Vagina (tissue), 2 donors: Measurements from ENCODE around the gene DUS4L.

Source experiments
- POLR2A ChIP-seq, 2 donors: fragments of 450-650 bp; IDR thresholded peaks; one replicate each; pipeline ENCODE4 v1.6.1; 2017; ENCODE audit warnings: antibody characterized with exemption in 2 of 2, mild to moderate bottlenecking in 2 of 2, moderate library complexity in 2 of 2
- POLR2AphosphoS5 ChIP-seq, 2 donors: sonication (generic); formaldehyde crosslinking; IDR thresholded peaks; one replicate each; pipeline ENCODE4 v1.9.0; 2017; ENCODE audit warnings: antibody characterized with exemption in 2 of 2, mild to moderate bottlenecking in 2 of 2, low read depth in 1 of 2; ENCODE audit not compliant: insufficient read depth in 1 of 2
- TF ChIP-seq, protein P1 (sequence below), 3 experiments: fragments of 450-650 bp in 2 of 3; fragments of 200-600 bp in 1 of 3; sonication (generic) in 1 of 3; IDR thresholded peaks; one replicate each; pipeline ENCODE4 v1.5.1; 2017 to 2019; ENCODE audit warnings: antibody characterized with exemption in 3 of 3, mild to moderate bottlenecking in 2 of 3, moderate library complexity in 2 of 3

DNA sequence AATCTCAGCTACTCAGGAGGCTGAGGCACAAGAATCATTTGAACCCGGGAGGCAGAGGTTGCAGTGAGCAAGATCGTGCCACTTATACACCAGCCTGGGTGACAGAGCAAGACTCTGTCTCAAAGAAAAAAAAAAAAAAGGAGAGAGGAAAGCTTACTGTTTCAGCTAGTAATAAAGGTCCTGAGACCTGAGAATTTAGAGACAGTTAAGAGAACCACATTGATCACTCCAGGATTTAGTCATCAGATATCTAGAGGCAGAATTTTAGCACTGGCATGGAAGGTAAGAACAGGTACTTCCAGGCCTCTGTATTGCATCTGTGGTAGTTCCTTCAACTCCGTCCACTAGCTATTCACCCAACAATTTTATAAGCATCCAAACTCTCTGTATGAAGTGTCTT, 7.9 kb upstream of the DUS4L start:
- TF ChIP-seq, protein P1, sequence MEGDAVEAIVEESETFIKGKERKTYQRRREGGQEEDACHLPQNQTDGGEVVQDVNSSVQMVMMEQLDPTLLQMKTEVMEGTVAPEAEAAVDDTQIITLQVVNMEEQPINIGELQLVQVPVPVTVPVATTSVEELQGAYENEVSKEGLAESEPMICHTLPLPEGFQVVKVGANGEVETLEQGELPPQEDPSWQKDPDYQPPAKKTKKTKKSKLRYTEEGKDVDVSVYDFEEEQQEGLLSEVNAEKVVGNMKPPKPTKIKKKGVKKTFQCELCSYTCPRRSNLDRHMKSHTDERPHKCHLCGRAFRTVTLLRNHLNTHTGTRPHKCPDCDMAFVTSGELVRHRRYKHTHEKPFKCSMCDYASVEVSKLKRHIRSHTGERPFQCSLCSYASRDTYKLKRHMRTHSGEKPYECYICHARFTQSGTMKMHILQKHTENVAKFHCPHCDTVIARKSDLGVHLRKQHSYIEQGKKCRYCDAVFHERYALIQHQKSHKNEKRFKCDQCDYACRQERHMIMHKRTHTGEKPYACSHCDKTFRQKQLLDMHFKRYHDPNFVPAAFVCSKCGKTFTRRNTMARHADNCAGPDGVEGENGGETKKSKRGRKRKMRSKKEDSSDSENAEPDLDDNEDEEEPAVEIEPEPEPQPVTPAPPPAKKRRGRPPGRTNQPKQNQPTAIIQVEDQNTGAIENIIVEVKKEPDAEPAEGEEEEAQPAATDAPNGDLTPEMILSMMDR (IDR thresholded peaks at IDR 0.05): no peak
- TF ChIP-seq POLR2AphosphoS5 (IDR thresholded peaks at IDR 0.05; ENCODE audit: insufficient read depth in 1 of 2, low read depth in 1 of 2) (no peak), POLR2A (IDR thresholded peaks at IDR 0.05) (no peak)
